ENCODE results near the gene ACAD8.
"Not testable (repeated sequence)": the region's sequence is repeated elsewhere in the genome, so short reads cannot be mapped to it uniquely, and the experiment has no call there.

The ACAD8 gene

DNA sequence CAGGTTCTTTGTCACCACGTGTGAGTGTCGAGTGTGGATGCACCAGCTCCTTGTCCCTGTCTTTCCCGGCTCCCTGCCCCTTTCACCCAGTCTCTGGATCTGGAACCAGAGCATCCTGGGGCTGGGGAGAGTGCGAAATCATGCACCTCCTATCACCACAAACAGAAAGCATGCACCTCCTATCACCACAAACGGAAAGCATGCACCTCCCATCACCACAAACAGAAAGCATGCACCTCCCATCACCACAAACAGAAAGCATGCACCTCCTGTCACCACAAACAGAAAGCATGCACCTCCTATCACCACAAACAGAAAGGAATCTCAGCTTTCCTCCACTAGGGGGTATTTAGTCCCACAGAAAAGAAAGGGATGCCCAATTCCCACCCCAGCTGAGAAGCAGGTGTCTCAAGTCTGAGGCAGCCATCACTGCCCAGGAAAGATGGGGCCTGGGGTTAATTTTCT, 16.9 kb downstream of the ACAD8 start:
- peak; percentile 54 for DNase-seq

DNA sequence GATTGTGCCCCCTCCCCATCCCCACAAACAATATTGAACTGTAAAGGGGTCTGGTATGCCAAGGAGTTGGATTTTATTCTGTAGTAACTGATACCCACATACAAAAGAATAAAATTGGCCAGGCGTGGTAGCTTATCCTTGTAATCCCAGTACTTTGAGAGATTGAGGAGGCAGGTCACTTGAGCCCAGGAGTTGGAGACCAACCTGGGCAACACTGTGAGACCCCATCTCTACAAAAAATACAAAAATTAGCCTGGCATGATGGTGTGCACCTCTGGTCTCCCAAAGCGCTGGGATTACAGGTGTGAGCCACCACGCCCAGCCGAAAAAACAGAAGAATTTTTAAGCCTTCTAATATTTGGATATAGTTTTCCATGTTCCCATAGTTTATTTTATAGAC, 18.6 kb downstream of the ACAD8 start:
- DNase-seq: no peak

DNA sequence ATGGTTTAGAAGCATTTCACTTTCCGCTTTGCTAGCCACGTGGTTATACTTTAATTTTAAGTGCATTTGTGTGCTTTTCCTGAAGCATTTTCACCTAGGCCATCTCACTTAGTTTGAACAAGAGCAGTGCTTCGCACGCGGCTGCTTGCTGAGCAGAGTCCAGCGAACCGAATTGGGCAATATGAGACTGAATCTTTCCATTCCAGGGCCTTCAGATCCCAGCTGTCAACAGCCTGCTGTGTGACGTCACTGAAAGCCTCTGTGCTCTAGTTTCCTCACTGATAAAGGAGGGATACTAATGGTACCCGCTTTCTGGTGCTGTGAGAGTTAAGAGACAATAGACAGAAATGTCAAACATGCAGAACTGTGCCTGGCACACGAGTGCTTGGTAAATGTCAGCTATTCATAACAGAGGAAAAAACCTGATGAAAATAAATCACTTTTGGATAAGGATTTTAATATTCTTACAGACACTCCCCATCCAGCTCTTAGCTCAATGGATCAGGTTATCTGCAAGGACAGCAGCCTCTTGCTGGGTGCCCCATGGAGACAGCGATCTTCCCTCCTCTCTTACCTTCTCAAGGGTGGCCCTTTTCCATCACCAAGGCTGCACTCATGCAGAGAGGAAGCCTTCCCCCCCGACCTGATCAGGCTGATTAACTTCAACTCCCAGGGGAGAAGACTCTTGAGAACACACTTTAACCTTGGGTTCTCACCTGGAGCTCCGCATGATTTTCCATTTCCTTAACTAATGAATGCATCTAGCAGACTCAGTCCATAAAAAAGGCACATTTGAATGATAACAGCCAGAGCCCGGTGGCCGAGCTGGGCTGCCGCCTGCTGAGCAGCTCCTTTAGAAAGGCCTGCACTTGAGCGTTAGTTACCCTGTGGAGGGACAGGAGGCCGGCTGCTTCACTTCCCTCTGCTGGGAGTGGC, 19.3 kb downstream of the ACAD8 start:
- no peak for DNase-seq

DNA sequence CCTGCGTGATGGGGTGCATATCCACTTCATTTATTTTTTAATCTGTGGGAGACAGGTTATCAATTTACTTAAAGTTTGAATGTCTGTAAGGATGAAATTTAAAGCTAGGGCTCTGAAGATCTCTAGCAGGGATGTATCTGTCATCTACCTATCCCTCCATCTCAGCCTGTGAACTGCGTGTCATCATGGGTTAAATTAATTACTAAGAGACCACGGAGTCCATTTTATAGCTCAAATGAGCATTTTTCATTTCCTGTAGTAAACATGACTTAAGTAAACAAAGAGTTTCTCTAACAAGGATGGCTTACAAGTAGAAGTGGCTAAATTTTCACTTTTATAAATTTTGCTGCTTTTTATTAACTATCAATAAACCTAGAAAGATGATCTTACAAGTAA, 19.9 kb downstream of the ACAD8 start:
- DNase-seq: no peak

DNA sequence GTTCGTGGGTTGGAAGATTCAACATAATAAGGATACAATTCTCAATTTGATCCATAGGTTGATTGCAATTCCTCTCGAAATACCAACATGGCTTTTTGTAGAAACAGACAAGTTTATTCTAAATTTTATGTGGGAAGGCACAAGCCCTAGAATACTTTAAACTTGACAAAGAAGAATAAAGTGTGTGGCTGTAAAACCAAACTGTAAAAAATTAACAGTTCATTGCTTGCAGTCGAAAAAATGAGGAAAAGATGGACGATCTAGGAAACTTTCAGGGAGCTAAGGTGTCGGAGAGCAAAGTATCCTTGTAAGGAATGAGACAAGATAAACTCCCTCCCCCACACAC, 21.8 kb downstream of the ACAD8 start:
- DNase-seq: no peak

DNA sequence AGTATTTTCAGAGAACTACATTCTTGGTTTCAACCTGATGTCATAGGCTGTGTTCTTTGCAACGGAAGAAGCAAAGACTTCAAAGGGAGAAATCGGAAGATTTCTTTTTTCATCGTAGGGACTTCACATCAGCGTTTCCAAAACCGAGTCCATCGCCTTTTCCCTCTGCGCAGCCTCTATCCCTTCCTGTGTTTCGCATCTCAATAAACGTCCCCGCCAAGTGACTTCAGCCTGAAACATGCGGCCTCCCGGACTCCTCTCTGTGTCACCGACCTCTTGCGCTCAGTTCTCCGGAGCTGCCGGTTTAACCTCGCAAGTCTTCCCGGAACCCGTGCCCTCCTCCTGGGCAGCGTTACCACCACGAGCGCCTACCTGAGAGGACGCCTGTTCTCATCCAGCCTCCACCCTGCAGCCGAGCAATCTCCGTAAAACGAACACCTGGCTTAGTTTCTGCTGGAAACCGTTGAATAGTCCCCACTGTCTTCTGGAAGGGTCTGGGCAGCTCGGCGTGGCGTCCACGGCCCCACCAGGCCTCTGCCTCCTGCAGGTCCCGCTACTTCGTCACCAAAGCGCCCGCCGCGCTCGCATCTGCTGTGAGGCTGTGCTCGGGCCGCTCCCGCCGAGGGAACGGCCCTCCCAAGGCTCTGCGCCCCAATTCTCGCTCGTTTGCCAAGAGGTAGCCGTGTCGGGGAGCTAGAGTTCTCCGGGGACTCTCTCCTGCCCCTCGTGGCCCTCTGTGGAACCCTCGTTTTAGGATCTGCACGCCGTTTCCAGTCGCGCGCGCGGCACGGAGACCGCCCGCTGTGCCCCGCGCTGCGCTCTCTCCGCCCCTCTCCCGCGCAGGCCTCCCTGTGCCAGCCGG, 22.4 kb downstream of the ACAD8 start, which contains the start of gene GLB1L3:
Gene GLB1L3 (plus strand): TSS at position 846 of the 862 bp plus-strand sequence. CDS start 362 bp downstream, outside the sequence.
- peak; percentile 82 for DNase-seq

DNA sequence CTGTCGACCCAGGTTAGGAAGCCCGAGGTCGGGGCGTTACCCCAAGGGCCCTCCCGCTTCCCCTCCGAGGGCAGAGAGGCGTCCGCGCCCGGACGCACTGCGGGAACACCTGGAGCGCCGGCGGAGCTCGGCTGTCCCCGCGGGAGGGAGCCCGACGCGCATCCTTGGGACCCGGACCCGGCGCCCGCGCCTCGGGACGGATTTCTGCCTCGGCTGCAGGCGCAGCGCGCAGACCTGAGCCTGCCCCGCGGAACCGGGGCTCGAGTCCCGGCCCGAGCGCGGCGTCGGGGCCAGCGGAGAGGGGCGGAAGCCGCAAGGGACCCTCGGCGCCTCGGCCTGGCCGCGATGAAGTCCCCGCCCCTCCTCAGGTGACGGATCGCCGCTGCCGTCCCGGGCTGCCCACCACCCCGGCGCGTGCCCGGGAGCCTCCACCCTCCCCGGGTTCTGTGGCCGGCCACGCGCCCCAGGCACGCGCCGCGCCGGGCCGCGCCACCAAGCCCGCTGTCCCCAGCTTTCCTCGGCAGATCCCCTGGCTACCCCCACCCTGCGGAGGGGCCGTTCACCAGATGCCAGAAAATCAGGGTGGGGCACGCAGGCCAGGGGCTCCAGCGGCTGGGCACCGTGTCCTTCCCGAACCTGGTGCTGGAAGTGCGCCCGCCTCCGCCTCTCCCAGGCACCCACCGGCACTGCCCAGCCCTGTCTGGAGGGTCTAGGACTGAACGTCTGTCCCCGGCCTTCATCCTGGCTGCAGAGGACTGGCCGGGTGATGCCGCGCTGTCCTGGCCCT, 23.2 kb downstream of the ACAD8 start:
- no peak for DNase-seq

DNA sequence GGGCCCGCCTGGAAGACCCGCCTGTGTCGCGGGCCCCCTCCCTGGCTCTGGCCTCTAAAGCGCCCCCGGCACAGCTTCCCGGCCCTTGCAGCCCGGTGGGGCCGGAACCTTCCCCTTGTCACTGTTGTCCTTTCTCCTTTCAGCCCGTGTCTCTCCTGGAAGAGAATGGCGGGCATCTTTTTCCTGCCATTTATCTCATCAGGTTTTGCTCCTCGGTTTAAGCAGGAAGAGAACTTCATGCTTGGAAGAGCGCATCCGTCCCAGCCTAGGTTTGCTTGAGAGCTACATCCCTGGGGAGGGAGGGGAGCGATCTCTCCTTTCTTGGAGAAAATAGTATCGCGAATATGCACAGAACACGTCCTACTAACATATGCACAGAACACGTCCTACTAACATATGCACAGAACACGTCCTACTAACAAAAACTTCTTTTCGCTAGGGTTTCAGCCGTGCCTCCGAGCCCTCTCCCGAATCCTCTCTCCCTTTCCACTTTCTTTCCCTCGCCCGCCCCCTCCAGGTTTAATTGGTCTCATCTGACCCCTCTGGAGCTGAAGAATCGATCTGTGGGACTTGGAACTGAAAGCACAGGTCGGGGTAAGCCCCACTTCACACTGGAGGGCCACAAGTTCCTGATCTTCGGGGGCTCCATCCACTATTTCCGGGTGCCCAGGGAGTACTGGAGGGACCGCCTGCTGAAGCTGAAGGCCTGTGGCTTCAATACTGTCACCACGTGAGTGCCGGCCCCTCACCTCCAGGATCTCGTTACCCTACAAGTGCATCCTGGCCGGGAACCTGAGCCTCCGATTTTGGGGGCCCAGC, 24.0 kb downstream of the ACAD8 start:
- no peak for DNase-seq

DNA sequence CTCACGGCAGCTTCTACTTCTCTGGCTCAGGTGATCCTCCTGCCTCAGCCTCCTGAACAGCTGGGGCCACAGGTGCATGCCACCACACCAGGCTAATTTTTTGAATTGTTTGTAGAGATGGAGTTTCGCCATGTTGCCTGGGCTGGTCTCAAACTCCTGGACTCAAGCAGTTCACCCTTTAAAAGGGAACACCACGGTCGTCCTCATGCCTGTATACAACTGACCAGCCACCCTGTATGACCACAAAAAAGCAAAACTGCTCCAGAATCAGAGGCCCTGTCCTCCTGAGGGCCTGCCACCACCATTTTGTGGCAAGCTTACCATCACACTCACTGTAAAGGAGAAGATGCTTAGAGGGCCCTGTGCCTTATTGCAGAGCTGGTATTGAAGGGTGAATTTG, 25.0 kb downstream of the ACAD8 start:
- DNase-seq: no peak

DNA sequence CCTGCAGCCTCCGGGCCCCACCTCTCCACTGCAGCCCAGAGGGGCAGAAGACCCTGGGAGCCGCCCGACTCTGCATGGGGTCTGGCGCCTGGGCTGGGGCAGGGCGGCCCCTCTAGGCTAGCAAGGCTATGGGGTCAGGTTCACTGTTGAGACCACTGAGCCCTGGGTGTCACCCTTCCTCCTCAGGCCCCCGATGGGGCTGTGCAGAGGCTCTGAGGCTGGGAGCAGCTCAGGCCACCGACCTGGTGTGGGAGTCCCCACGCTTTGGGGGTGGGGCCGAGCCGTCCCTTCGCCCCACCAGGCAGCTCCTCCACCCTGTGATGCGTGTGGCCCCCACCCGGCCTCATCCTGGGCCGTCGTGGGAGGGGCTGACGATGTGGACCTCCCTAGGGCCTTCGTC, 28.3 kb downstream of the ACAD8 start:
- not testable (repeated sequence) for DNase-seq

DNA sequence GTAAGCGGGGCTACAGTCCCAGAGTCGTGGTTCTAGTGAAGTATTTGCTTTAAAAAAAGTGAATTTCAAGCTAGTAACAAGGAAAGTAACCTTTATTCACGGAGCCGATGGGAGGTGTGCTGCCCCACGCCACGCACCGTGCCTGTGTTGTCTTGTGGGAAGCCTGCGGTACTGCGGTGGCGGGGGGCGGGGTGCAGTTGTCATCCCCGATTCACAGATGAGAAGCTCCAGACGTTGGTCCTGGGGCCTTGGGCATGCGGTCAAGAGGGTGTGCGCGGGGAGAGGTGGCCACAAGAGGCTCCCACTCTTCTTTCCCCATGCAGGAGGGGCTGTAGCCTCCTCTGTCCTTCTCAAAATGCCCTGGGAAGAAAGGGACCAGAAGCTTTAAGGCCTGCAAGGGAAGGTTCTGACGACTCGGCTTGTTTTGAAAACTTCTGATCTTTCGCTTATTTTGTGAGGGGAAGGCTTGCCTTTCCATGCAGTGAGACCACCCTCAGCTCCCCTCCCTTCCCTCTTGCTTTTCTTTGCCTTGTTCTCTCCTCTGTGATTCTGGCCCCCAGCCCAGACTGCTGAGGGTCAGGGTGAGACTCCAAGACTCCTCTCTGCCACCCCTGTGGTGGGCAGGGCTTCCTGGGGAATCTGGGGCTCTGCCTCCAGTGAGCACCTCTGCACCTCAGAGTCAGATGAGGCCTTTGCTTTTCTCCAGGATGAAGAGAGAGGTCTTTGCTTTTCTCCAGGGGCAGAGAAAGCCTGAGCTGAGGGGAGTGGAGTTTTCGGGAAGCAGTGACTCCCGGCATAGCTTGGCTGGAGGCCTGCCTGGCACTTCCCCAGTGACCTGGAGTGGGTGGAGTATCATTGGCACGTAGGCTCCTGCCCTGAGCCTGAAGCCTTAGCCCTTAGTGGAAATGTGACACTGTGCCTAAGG, 29.0 kb downstream of the ACAD8 start:
- no peak for DNase-seq

DNA sequence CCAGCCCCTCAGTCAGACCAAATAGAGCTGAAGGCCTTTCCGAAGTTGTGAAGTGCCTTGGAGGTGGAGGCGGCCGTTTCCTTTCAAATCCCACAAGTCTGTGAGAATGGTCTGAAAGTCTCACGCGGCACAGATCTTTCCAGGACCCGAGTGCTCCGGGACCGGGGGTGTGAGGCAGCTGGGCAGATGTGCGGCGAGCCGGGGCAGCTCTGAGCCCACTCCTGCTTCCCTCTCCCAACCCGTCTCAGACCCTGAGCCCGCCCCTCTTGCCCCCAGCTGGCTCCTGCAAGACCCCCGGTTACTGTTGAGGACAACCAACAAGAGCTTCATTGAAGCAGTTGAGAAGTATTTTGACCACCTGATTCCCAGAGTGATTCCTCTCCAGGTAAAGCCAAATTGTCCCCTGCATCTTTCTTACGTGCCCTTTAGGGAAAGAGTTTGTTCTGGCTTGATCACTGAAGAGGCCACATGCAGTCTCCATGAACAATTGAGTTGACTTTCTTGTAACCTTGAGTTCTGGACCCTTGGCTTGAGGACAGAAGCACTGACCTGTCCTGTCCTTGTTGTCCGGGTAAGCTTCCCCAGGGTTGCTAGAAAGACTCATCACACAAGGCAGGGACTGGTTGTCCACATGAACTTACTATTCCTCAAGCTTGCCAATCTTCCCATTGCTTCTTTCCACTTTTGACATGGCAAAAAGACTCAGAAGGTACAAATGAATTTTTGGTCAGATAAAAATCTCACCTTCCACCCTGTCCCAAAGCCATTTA, 30.3 kb downstream of the ACAD8 start:
- DNase-seq: no peak

DNA sequence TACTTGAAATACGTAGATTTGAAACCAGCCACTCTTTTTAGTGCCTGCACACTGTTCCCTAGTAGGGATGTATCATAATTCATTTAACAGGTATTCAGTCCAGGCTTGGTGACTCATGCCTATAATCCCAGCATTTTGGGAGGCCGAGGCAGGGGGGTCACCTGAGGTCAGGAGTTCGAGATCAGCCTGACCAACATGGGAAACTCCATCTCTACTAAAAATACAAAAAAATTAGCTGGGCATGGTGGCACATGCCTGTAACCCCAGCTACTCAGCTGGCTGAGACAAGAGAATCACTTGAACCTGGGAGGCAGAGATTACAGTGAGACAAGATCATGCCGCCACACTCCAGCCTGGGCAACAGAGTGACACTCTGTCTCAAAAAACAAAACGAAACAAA, 31.0 kb downstream of the ACAD8 start:
- DNase-seq: not testable (repeated sequence)

DNA sequence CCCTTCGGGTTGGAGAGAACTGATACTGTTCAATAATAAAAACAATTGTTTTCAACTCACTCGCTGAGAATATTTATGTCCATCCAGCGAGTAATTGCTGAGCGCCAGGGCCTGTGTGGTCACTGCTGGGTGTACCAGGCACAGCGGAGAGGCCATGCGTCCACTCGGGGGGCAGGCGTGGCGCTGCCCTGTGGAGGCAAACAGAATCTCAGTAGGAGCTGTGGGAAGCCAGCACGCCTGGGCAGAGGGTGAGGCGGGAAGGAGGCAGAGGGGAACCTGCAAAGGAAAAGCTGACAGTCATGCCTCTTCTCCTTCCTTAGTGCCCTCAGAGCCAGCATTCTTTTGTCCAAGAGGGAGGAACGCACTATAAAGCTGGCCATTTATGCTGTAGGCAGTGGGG, 34.2 kb downstream of the ACAD8 start:
- DNase-seq: no peak

DNA sequence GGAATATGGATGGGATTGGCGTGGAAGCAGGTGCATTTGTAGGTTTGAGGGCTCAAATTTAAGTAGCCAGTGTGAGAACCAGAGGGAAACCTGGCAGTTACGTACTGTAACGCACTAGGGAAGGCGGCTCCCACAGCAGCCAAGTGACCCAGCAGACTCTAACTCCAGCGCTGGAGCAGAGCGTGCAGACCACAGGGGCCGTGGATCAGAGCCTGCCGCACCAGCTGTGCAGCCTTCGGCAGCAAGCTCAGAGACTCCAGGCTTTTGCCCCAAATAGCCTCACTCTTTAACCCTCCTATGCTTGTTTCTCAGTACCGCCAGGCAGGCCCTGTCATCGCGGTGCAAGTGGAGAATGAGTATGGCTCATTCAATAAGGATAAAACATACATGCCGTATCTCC, 35.1 kb downstream of the ACAD8 start:
- no peak for DNase-seq

DNA sequence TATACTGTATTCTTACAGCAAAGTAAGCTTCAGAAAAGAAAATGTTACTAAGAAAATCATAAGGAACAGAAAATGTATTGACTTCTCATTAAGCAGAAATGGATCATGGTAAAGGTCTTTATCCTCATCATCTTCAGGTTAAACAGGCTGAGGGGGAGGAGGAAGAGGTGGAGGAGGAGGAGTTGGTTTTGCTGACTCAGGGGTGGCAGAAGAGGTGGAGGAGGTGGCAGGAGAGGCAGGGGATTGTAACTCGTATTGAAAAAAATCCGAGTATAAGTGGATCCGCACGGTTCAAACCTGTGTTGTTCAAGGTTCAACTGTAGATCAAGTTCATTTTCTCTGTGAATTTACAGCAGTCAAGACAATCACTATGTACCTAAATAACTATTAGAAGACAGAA, 35.8 kb downstream of the ACAD8 start:
- DNase-seq: no peak

DNA sequence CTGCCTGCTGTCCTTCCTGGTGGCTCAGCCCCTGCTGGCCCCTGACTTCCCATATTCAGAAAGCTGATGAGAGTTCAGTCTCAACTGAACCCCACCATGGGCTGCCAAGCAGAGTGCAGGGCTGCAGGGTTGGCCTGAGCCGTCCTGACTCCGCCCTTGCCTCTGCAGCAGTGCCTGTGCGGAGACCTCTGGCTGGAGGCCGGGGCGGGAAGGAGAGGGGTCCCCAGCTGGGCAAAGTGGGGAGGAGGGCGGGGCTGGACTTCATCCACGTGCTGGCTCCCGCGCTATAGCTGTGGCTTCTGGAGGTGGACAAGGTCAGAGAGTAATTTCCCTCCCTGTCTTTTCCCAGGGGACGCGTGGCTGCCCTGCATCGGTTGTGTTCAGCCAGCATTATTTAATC, 36.4 kb downstream of the ACAD8 start:
- DNase-seq: no peak

DNA sequence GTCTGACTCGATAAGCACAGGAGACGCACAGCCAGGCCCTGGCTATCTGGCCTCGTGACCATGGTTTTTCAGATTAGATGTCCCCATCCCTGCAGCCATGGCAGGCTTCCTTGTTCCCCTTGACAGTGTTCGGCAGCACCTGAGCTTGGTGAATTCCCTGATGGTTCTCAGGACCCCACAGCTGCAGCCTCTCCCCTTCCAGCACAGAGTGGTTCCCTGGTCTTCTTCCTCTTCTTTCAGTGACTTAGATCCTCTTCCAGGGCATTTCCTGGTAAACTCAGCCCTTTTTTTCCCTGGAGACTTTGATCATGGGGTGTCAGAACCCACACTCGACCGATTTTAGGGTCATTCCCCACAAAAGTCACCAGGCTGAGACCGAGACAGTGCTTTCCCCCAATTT, 37.3 kb downstream of the ACAD8 start:
- no peak for DNase-seq

DNA sequence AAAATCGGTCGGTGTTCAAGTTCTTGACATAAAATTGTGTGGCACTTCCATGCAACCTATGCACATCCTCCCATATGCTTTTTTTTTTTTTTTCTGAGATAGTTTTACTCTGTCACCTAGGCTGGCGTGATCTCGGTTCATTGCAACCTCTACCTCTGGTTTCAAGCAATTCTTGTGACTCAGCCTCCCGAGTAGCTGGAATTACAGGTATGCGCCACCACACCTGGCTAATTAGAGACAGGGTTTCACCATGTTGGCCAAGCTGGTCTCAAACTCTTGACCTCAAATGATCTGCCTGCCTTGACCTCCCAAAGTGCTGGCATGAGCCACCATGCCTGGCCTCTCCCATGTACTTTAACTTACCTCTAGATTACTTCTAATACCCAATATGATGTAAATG, 37.8 kb downstream of the ACAD8 start:
- no peak for DNase-seq

DNA sequence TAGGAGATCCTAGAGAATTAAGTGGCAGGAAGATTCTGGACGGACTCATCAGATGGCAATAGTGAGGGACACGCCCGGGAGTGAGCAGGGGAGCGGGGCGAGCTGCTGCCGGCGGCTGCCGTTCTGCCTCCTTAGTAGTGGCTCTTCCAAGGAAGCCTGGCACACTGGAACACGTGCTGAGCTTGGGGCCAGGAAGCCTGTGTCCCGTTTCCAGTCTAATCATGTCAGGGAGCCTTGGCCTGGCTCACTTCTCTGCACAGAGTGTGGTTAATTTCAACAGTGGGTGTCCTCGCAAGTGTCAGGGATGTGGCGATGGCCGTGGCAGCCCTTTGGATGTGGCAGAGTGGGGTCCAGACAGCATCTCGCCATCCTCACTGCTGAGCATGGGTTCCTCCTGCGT, 39.3 kb downstream of the ACAD8 start:
- DNase-seq: no peak

All from CD4-positive, alpha-beta T cell treated with Interleukin-12 subunit alpha and Interleukin-12 subunit beta, for 1 hour (primary cell).